ENCODE data around the gene SND1.

The SND1 gene

GRCh38 chr7:127988751-127989150 is 336.8 kb downstream of the SND1 start:
- no peaks in the 10 kb centered on the region; the same call in 1 of the 2 replicates for H3K36me3 ChIP-seq (ENCODE audit: low read length)
- H3K27me3 ChIP-seq (ENCODE audit: low read length) = no peaks in the 10 kb centered on the region
- H3K4me3 ChIP-seq (ENCODE audit: insufficient read depth, low read length, poor library complexity, severe bottlenecking) = no peak overlapping the region
- H4K20me1 ChIP-seq (ENCODE audit: low read depth, low read length) = no peaks in the 10 kb centered on the region
- H3K79me2 ChIP-seq (ENCODE audit: insufficient read depth, low read length) = no peaks in the 10 kb centered on the region
- H3K9me3 ChIP-seq (ENCODE audit: insufficient read depth, low read length) = no peaks in the 10 kb centered on the region
- no peak overlapping the region for H3K9ac ChIP-seq (ENCODE audit: low read length)
- H3F3A ChIP-seq (ENCODE audit: insufficient read depth) = no peaks in the 10 kb centered on the region
- no peak overlapping the region for H3K4me2 ChIP-seq (ENCODE audit: low read depth, low read length, poor library complexity, severe bottlenecking)
- H3K9me2 ChIP-seq (replicated peaks; ENCODE audit: insufficient read depth, low read length) = no peaks in the 10 kb centered on the region
- TF ChIP-seq, protein P1, sequence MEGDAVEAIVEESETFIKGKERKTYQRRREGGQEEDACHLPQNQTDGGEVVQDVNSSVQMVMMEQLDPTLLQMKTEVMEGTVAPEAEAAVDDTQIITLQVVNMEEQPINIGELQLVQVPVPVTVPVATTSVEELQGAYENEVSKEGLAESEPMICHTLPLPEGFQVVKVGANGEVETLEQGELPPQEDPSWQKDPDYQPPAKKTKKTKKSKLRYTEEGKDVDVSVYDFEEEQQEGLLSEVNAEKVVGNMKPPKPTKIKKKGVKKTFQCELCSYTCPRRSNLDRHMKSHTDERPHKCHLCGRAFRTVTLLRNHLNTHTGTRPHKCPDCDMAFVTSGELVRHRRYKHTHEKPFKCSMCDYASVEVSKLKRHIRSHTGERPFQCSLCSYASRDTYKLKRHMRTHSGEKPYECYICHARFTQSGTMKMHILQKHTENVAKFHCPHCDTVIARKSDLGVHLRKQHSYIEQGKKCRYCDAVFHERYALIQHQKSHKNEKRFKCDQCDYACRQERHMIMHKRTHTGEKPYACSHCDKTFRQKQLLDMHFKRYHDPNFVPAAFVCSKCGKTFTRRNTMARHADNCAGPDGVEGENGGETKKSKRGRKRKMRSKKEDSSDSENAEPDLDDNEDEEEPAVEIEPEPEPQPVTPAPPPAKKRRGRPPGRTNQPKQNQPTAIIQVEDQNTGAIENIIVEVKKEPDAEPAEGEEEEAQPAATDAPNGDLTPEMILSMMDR (IDR thresholded peaks at IDR 0.05; ENCODE audit: insufficient read depth, low read length, poor library complexity, severe bottlenecking) = no peak
- no peak for TF ChIP-seq EZH2phosphoT487 (conservative IDR thresholded peaks at IDR 0.05; ENCODE audit: low read length)
- no peak overlapping the region for H3K27ac ChIP-seq (ENCODE audit: low read depth, low read length)
- no peak overlapping the region for H2AFZ ChIP-seq (ENCODE audit: low read depth, low read length, severe bottlenecking)

DNA sequence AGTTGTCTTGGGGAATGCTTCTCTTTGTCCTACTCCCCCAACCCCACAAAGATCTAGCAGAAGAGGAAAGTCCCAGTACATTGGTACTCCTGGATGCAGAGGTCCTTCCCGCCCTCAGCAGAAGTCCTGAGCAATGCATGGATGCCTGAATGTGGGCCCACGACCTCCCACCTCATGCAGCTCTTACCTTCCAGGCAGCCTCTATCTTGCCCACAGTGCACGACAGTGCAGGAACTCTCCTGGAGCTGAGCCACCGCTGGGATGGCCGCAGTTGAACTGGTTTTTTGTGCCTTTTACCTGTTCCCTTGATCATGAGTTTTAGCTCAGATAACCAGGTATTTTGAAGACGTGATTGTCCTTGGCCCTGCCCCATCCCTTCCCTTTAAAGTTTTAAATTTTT is 341.3 kb downstream of the SND1 start:
- TF ChIP-seq EZH2phosphoT487 (conservative IDR thresholded peaks at IDR 0.05; ENCODE audit: low read length) = no peak
- TF ChIP-seq, protein P1 (IDR thresholded peaks at IDR 0.05; ENCODE audit: insufficient read depth, low read length, poor library complexity, severe bottlenecking) = no peak
- H3K36me3 ChIP-seq (ENCODE audit: low read length) = no peaks in the 10 kb centered on the region; the same call in 1 of the 2 replicates

DNA sequence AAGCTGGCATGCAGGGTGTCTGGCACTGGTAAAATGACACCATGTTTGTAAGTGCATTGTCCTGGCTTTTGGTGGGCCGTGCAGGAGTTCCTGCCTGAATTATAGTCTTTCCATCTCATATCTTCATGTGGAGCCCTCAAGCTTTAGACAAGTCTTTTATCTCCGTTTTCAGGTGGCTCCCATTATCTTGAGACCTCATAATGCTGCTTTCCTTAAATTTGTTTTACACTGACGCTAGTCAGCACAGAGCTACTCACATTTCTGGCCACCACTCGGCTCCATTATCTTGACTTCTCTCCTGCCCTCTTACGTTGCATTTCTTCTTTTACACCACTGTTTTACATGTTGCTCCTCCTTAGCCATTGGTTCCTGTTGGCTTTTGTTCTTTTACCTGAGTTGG is 342.0 kb downstream of the SND1 start:
- H3K4me3 ChIP-seq (ENCODE audit: insufficient read depth, low read length, poor library complexity, severe bottlenecking) = no peak overlapping the region
- H3K27ac ChIP-seq (ENCODE audit: low read depth, low read length) = no peak overlapping the region
- H4K20me1 ChIP-seq (ENCODE audit: low read depth, low read length) = no peaks in the 10 kb centered on the region
- H3K9ac ChIP-seq (ENCODE audit: low read length) = no peak overlapping the region
- H3K4me2 ChIP-seq (ENCODE audit: low read depth, low read length, poor library complexity, severe bottlenecking) = no peak overlapping the region
- H3K9me3 ChIP-seq (ENCODE audit: insufficient read depth, low read length) = no peaks in the 10 kb centered on the region
- no peak for TF ChIP-seq EZH2phosphoT487 (conservative IDR thresholded peaks at IDR 0.05; ENCODE audit: low read length)
- TF ChIP-seq, protein P1 (IDR thresholded peaks at IDR 0.05; ENCODE audit: insufficient read depth, low read length, poor library complexity, severe bottlenecking) = no peak
- H2AFZ ChIP-seq (ENCODE audit: low read depth, low read length, severe bottlenecking) = no peak overlapping the region
- H3K79me2 ChIP-seq (ENCODE audit: insufficient read depth, low read length) = no peaks in the 10 kb centered on the region
- H3K27me3 ChIP-seq (ENCODE audit: low read length) = no peaks in the 10 kb centered on the region
- H3K9me2 ChIP-seq (replicated peaks; ENCODE audit: insufficient read depth, low read length) = no peaks in the 10 kb centered on the region
- no peaks in the 10 kb centered on the region; the same call in 1 of the 2 replicates for H3K36me3 ChIP-seq (ENCODE audit: low read length)
- no peaks in the 10 kb centered on the region for H3F3A ChIP-seq (ENCODE audit: insufficient read depth)

More for the DNA sequence above, 341.3 kb downstream of the SND1 start:
- Histone ChIP-seq H3K27me3 (ENCODE audit: low read length) (no peaks in the 10 kb centered on the region), H3F3A (ENCODE audit: insufficient read depth) (no peaks in the 10 kb centered on the region), H3K4me2 (ENCODE audit: low read depth, low read length, poor library complexity, severe bottlenecking) (no peak overlapping the region), H4K20me1 (ENCODE audit: low read depth, low read length) (no peaks in the 10 kb centered on the region), H3K27ac (ENCODE audit: low read depth, low read length) (no peak overlapping the region), H3K9ac (ENCODE audit: low read length) (no peak overlapping the region), H3K4me3 (ENCODE audit: insufficient read depth, low read length, poor library complexity, severe bottlenecking) (no peak overlapping the region), H3K79me2 (ENCODE audit: insufficient read depth, low read length) (no peaks in the 10 kb centered on the region), H2AFZ (ENCODE audit: low read depth, low read length, severe bottlenecking) (no peak overlapping the region), H3K9me3 (ENCODE audit: insufficient read depth, low read length) (no peaks in the 10 kb centered on the region), H3K9me2 (replicated peaks; ENCODE audit: insufficient read depth, low read length) (no peaks in the 10 kb centered on the region)

Measured in SU-DHL-6 (cell line).